SK-N-SH (cell line): ENCODE measurements around the gene ZXDC. TPM values are rescaled to one million over a fixed set of nuclear protein-coding genes. Genes with fewer than 3 reads are reported as not detected.

Experiments
- CTCF ChIA-PET: fragments of 300-600, 350-600 bp; formaldehyde crosslinking; extraction: SDS; loops from one replicate; lab custom pipeline; 2021; lab: Yijun Ruan, JAX
- POLR2A ChIA-PET: fragments of 350-600 bp; sonication (Branson Sonifier 250); formaldehyde crosslinking; extraction: SDS; loops from one replicate; lab custom pipeline; 2020; ENCODE audit warnings: antibody characterized with exemption, inconsistent platforms; lab: Yijun Ruan, JAX
- DNase-seq: peaks from one replicate; pipeline ENCODE4 v3.0.0; 2012
- H2AFZ ChIP-seq: fragments of 200-600 bp; sonication (generic); 2 replicates; pipeline ENCODE4 v1.8.1; 2016; ENCODE audit warnings: antibody characterized with exemption, mild to moderate bottlenecking, low read depth
- H3F3A ChIP-seq: fragments of 200-600 bp; sonication (generic); replicated peaks from 2 replicates; pipeline ENCODE3; 2016; ENCODE audit warnings: antibody characterized with exemption, mild to moderate bottlenecking; ENCODE audit not compliant: insufficient read depth
- H3K27ac ChIP-seq, 2 experiments: fragments of 200-500 bp in 1 of 2; fragments of 200-600 bp in 1 of 2; sonication (Bioruptor generic) in 1 of 2; sonication (generic), shearing (Covaris generic) in 1 of 2; 2 replicates each; pipeline versions ENCODE4 v1.5.1 to v1.6.1; 2014 to 2016; ENCODE audit warnings: low read depth in 2 of 2, inconsistent platforms in 1 of 2, low read length in 1 of 2, mild to moderate bottlenecking in 1 of 2, mixed read lengths in 1 of 2
- H3K27me3 ChIP-seq: fragments of 200-600 bp; sonication (generic), shearing (Covaris generic); 2 replicates; pipeline ENCODE4 v1.6.1; 2016; ENCODE audit warnings: mixed run types; ENCODE audit not compliant: insufficient read depth
- H3K36me3 ChIP-seq, 2 experiments: fragments of 200-500 bp in 1 of 2; fragments of 200-600 bp in 1 of 2; sonication (Bioruptor generic) in 1 of 2; sonication (generic) in 1 of 2; replicated peaks in 1 of 2; 2 replicates each; pipeline versions ENCODE3 to v1.5.1; 2014 to 2016; ENCODE audit warnings: low read length in 1 of 2, mild to moderate bottlenecking in 1 of 2; ENCODE audit not compliant: insufficient read depth in 2 of 2, control insufficient read depth in 1 of 2
- H3K4me1 ChIP-seq, 2 experiments: fragments of 200-500 bp in 1 of 2; fragments of 200-600 bp in 1 of 2; sonication (Bioruptor generic) in 1 of 2; sonication (generic), shearing (Covaris generic) in 1 of 2; 2 replicates each; pipeline versions ENCODE4 v1.5.1 to v1.6.1; 2014 to 2016; ENCODE audit warnings: low read depth in 1 of 2, low read length in 1 of 2, mixed run types in 1 of 2; ENCODE audit not compliant: insufficient read depth in 2 of 2, control insufficient read depth in 1 of 2
- H3K4me2 ChIP-seq: fragments of 200-600 bp; sonication (generic), shearing (Covaris generic); 2 replicates; pipeline ENCODE4 v1.6.1; 2017; ENCODE audit warnings: mixed run types
- H3K4me3 ChIP-seq, 2 experiments: fragments of 200-500 bp in 1 of 2; fragments of 200-600 bp in 1 of 2; sonication (Bioruptor generic) in 1 of 2; sonication (generic), shearing (Covaris generic) in 1 of 2; 2 replicates each; pipeline versions ENCODE4 v1.5.1 to v1.8.1; 2014 to 2016; ENCODE audit warnings: low read depth in 2 of 2, inconsistent platforms in 1 of 2, low read length in 1 of 2, mild to moderate bottlenecking in 1 of 2, mixed read lengths in 1 of 2, moderate library complexity in 1 of 2
- H3K79me2 ChIP-seq: fragments of 200-600 bp; sonication (generic); 2 replicates; pipeline ENCODE4 v1.8.1; 2017; ENCODE audit warnings: mild to moderate bottlenecking; ENCODE audit not compliant: insufficient read depth
- H3K9ac ChIP-seq: fragments of 200-600 bp; sonication (generic); 2 replicates; pipeline ENCODE4 v1.6.1; 2017; ENCODE audit warnings: mixed run types
- H3K9me2 ChIP-seq: fragments of 200-600 bp; sonication (generic); 2 replicates; pipeline ENCODE4 v1.6.1; 2017; ENCODE audit warnings: mixed run types
- H3K9me3 ChIP-seq: fragments of 200-600 bp; sonication (generic); 2 replicates; pipeline ENCODE4 v1.6.1; 2017; ENCODE audit warnings: mixed run types, mild to moderate bottlenecking, moderate library complexity
- H4K20me1 ChIP-seq: fragments of 200-600 bp; sonication (generic); 2 replicates; pipeline ENCODE4 v1.6.1; 2017; ENCODE audit warnings: mild to moderate bottlenecking, mixed run types; ENCODE audit not compliant: insufficient read depth
- CHD2 ChIP-seq: fragments of 150-350 bp; IDR thresholded peaks from 2 replicates; pipeline ENCODE4 v1.6.1; 2018; ENCODE audit warnings: low read length; ENCODE audit not compliant: partially characterized antibody
- CTCF ChIP-seq: fragments of 200-600 bp; sonication (generic); IDR thresholded peaks from 2 replicates; pipeline ENCODE4 v1.6.1; 2017; ENCODE audit warnings: antibody characterized with exemption, mild to moderate bottlenecking, moderate library complexity
- ELF1 ChIP-seq: IDR thresholded peaks from 2 replicates; pipeline ENCODE4 v1.4.0; 2012
- EZH2phosphoT487 ChIP-seq: fragments of 200-600 bp; sonication (generic); IDR thresholded peaks from 2 replicates; pipeline ENCODE4 v1.6.1; 2017; ENCODE audit warnings: low read depth, mixed run types, mild to moderate bottlenecking, antibody characterized with exemption, moderate library complexity, borderline replicate concordance
- FOSL2 ChIP-seq: IDR thresholded peaks from 2 replicates; pipeline ENCODE4 v1.4.0; 2012; ENCODE audit warnings: low read depth, mild to moderate bottlenecking, moderate library complexity, borderline replicate concordance
- FOXJ3 ChIP-seq: sonication (generic); formaldehyde crosslinking; IDR thresholded peaks from 2 replicates; pipeline ENCODE4 v1.5.1; 2020; ENCODE audit warnings: mild to moderate bottlenecking, missing genetic modification reagents
- FOXM1 ChIP-seq: IDR thresholded peaks from 2 replicates; pipeline ENCODE4 v1.4.0; 2012; ENCODE audit warnings: low read depth, mild to moderate bottlenecking
- GABPA ChIP-seq: IDR thresholded peaks from 2 replicates; pipeline ENCODE4 v1.4.0; 2012; ENCODE audit warnings: low read depth, mild to moderate bottlenecking
- NRF1 ChIP-seq: IDR thresholded peaks from 2 replicates; pipeline ENCODE4 v1.6.1; 2012; ENCODE audit warnings: low read depth, mild to moderate bottlenecking, low read length
- RAD21 ChIP-seq: IDR thresholded peaks from 2 replicates; pipeline ENCODE4 v1.6.1; 2012; ENCODE audit warnings: mild to moderate bottlenecking, low read length
- REST ChIP-seq: IDR thresholded peaks from 2 replicates; pipeline ENCODE4 v1.6.1; 2012; ENCODE audit warnings: mild to moderate bottlenecking, low read depth, low read length, moderate library complexity
- RFX5 ChIP-seq: IDR thresholded peaks from 2 replicates; pipeline ENCODE4 v1.6.1; 2012; ENCODE audit warnings: mild to moderate bottlenecking, improper control_type of control experiment, low read length
- SIN3A ChIP-seq: IDR thresholded peaks from 2 replicates; pipeline ENCODE4 v1.6.1; 2012; ENCODE audit warnings: low read depth, mild to moderate bottlenecking, low read length, moderate library complexity, borderline replicate concordance
- YY1 ChIP-seq: IDR thresholded peaks from 2 replicates; pipeline ENCODE4 v1.4.0; 2012; ENCODE audit warnings: low read depth, mild to moderate bottlenecking
- WGBS: methylation state at CpG from one replicate; pipeline ENCODE4 v1.1.6; 2017; ENCODE audit warnings: low lambda C conversion rate; 5-methylcytosine and 5-hydroxymethylcytosine counted together
- polyA plus RNA-seq, 3 experiments: library from polyadenylated mRNA; depleted of rRNA; stranded (reverse); fragments of >200 nt; gene quantifications; 2 replicates each; pipeline ENCODE4 v1.2.3, GENCODE V29; 2012

ZXDC gene
- polyA plus RNA-seq, 1 of the 3 experiments (the other 2 are of a cell fraction): 8.5 TPM

GRCh38 chr3:126510308-126510910 is 34.7 kb upstream of the ZXDC start:
- no peak overlapping the region for H3K9ac ChIP-seq
- H3K4me1 ChIP-seq: peaks cover 0 to 4% of the 10 kb centered on the region in 2 experiments; a peak in 1 of 4 replicates
- H3K27ac ChIP-seq: no peak overlapping the region
- H3K79me2 ChIP-seq: no peaks in the 10 kb centered on the region
- ChIA-PET CTCF (interaction anchor here (0.7 to 7.0 kb wide), 3 partner anchors 8 to 55 kb away, joined by 3 to 45 read pairs (median 3); partner anchors contain the start of gene CHST13), POLR2A (interaction anchor here (0.6 kb wide), 1 partner anchor 160 kb away, joined by 4 read pairs; no protein-coding TSS in a partner anchor)
- peaks cover 10% of the 10 kb centered on the region; the same call in 1 of the 2 replicates for H3K27me3 ChIP-seq
- TF ChIP-seq ELF1 (no peak), REST (no peak), EZH2phosphoT487 (no peak), CHD2 (no peak), YY1 (no peak), RAD21 (no peak), FOXJ3 (CRISPR knock-in tag) (no peak), SIN3A (no peak), GABPA (no peak), RFX5 (no peak), NRF1 (no peak), FOXM1 (no peak), FOSL2 (no peak), CTCF (no peak)
- H3K36me3 ChIP-seq: no peaks in the 10 kb centered on the region
- H3K4me2 ChIP-seq: no peak overlapping the region
- H3K9me3 ChIP-seq: no peaks in the 10 kb centered on the region
- H4K20me1 ChIP-seq: no peaks in the 10 kb centered on the region
- 76% methylated on average over 11 of the region's 22 CpGs for WGBS
- H3K9me2 ChIP-seq: no peaks in the 10 kb centered on the region
- no peak overlapping the region for H2AFZ ChIP-seq
- H3K4me3 ChIP-seq: no peak overlapping the region
- no peaks in the 10 kb centered on the region for H3F3A ChIP-seq
- no peak for DNase-seq
